ENCODE data around the gene HOMER1.

DNA sequence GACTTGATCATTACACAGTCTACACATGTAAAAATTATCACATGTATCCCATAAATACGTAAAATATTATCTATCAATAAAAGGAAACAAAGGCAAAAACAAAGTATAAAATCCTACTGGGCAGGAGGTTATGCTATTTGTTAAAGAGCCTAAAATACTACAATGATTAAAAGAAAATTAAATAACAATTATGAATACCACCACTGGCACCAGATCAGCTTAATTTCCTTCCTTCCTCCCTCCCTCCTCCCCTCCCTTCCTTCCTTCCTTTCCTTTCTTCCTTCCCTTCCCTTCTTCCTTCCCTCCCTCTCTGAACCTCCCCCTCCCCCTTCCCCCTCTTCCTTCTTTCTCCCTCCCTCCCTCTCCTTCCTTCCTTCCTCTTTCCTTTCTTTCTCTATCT is 127.3 kb downstream of the HOMER1 start:
- TF ChIP-seq, protein P1, sequence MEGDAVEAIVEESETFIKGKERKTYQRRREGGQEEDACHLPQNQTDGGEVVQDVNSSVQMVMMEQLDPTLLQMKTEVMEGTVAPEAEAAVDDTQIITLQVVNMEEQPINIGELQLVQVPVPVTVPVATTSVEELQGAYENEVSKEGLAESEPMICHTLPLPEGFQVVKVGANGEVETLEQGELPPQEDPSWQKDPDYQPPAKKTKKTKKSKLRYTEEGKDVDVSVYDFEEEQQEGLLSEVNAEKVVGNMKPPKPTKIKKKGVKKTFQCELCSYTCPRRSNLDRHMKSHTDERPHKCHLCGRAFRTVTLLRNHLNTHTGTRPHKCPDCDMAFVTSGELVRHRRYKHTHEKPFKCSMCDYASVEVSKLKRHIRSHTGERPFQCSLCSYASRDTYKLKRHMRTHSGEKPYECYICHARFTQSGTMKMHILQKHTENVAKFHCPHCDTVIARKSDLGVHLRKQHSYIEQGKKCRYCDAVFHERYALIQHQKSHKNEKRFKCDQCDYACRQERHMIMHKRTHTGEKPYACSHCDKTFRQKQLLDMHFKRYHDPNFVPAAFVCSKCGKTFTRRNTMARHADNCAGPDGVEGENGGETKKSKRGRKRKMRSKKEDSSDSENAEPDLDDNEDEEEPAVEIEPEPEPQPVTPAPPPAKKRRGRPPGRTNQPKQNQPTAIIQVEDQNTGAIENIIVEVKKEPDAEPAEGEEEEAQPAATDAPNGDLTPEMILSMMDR (IDR thresholded peaks at IDR 0.05; ENCODE audit: low read depth, low read length, poor library complexity, severe bottlenecking): no peak
- TF ChIP-seq EZH2phosphoT487 (IDR thresholded peaks at IDR 0.05; ENCODE audit: borderline replicate concordance, low read length): no peak
